ENCODE measurements around the gene IPCEF1. TPM values are rescaled to one million over a fixed set of nuclear protein-coding genes. Genes with fewer than 3 reads are reported as not detected.

IPCEF1 gene
- total RNA-seq, 4 donors from 2014 or later = 0.37 to 8.7 (median 3.8) TPM

GRCh38 chr6:154395316-154395715 is 38.7 kb upstream of the IPCEF1 start:
- intact Hi-C loops (cut with DNase I; ENCODE audit: low total_unique reads) = no loop called here
- no peak for DNase-seq
- H3K36me3 ChIP-seq = no peaks in the 10 kb centered on the region
- TF ChIP-seq POLR2A (IDR thresholded peaks at IDR 0.05) (no peak), CTCF (IDR thresholded peaks at IDR 0.05) (no peak), EP300 (IDR thresholded peaks at IDR 0.05; ENCODE audit: low read depth) (no peak), POLR2AphosphoS5 (IDR thresholded peaks at IDR 0.05) (no peak)
- H3K9me3 ChIP-seq = no peaks in the 10 kb centered on the region
- no peak overlapping the region for H3K27ac ChIP-seq
- H3K27me3 ChIP-seq = no peaks in the 10 kb centered on the region
- no peaks in the 10 kb centered on the region for H3K4me1 ChIP-seq
- in situ Hi-C loops (cut with MboI; ENCODE audit: low pct_ligation_motif_present in 1 of 4, low pct_unique_long_range_greater_than_20kb in 1 of 4, low sequenced_read_pairs in 3 of 4) = no loop called here
- H3K4me3 ChIP-seq = no peak overlapping the region

- in situ Hi-C loops (cut with MboI; ENCODE audit: low pct_ligation_motif_present in 1 of 4, low pct_unique_long_range_greater_than_20kb in 1 of 4, low sequenced_read_pairs in 3 of 4) (no loop called here), intact Hi-C loops (cut with DNase I; ENCODE audit: low total_unique reads) (no loop called here)
- Histone ChIP-seq H3K36me3 (no peaks in the 10 kb centered on the region), H3K4me1 (no peaks in the 10 kb centered on the region), H3K27me3 (no peaks in the 10 kb centered on the region), H3K27ac (no peak overlapping the region), H3K9me3 (no peaks in the 10 kb centered on the region), H3K4me3 (no peak overlapping the region)
- no peak for DNase-seq
- WGBS, 2 donors (ENCODE audit: low coverage in 1 of 2) = 68 to 75% methylated on average over 3 of the region's 3 CpGs
- no peak for TF ChIP-seq CTCF (IDR thresholded peaks at IDR 0.05)
- TF ChIP-seq POLR2AphosphoS5 (IDR thresholded peaks at IDR 0.05) = no peak
- no peak for TF ChIP-seq EP300 (IDR thresholded peaks at IDR 0.05; ENCODE audit: low read depth)
- TF ChIP-seq POLR2A (IDR thresholded peaks at IDR 0.05) = no peak
Measured at GRCh38 chr6:154394571-154394970, 38.0 kb upstream of the IPCEF1 start.

DNA sequence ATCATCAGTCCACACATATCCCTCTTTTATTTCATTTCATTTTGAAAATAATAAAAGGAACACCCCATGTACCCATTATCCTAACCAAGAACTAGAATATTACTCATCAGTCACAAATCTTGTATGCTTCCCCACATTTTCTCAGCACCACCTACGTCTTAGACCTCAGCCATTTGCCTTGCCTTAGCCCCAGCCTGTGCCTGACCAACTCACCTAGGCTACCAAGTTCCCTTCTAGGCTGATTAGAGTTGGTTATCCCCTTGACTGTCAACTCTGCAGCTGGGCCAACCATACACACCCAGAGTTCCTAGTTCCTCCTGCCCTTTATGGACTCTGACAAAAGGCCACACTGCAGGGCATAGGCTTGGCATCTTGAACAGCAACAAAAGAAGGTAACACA is 33.4 kb upstream of the IPCEF1 start:
- no peaks in the 10 kb centered on the region for H3K9me3 ChIP-seq
- WGBS, 2 donors (ENCODE audit: low coverage in 1 of 2) = 67 to 79% methylated on average over 1 of the region's 1 CpG
- no peak overlapping the region for H3K4me3 ChIP-seq
- H3K27me3 ChIP-seq = no peaks in the 10 kb centered on the region
- intact Hi-C loops (cut with DNase I; ENCODE audit: low total_unique reads) = no loop called here
- no peaks in the 10 kb centered on the region for H3K36me3 ChIP-seq
- H3K27ac ChIP-seq = no peak overlapping the region
- in situ Hi-C loops (cut with MboI; ENCODE audit: low pct_ligation_motif_present in 1 of 4, low pct_unique_long_range_greater_than_20kb in 1 of 4, low sequenced_read_pairs in 3 of 4) = no loop called here
- TF ChIP-seq POLR2AphosphoS5 (IDR thresholded peaks at IDR 0.05) = no peak
- TF ChIP-seq POLR2A (IDR thresholded peaks at IDR 0.05) = no peak
- TF ChIP-seq CTCF (IDR thresholded peaks at IDR 0.05) = no peak
- TF ChIP-seq EP300 (IDR thresholded peaks at IDR 0.05; ENCODE audit: low read depth) = no peak
- H3K4me1 ChIP-seq = no peaks in the 10 kb centered on the region
- DNase-seq = no peak

GRCh38 chr6:154388803-154389202 is 32.2 kb upstream of the IPCEF1 start:
- Histone ChIP-seq H3K4me1 (peaks cover 0 to 4% (median 0%) of the 10 kb centered on the region in 4 donors), H3K4me3 (no peak overlapping the region), H3K27me3 (no peaks in the 10 kb centered on the region), H3K27ac (no peak overlapping the region), H3K36me3 (no peaks in the 10 kb centered on the region), H3K9me3 (no peaks in the 10 kb centered on the region)
- WGBS, 2 donors (ENCODE audit: low coverage in 1 of 2) = 88 to 94% methylated on average over 3 of the region's 3 CpGs
- intact Hi-C loops (cut with DNase I; ENCODE audit: low total_unique reads) (no loop called here), in situ Hi-C loops (cut with MboI; ENCODE audit: low pct_ligation_motif_present in 1 of 4, low pct_unique_long_range_greater_than_20kb in 1 of 4, low sequenced_read_pairs in 3 of 4) (no loop called here)
- no peak for DNase-seq
- TF ChIP-seq POLR2A (IDR thresholded peaks at IDR 0.05) = no peak
- no peak for TF ChIP-seq CTCF (IDR thresholded peaks at IDR 0.05)
- no peak for TF ChIP-seq EP300 (IDR thresholded peaks at IDR 0.05; ENCODE audit: low read depth)
- no peak for TF ChIP-seq POLR2AphosphoS5 (IDR thresholded peaks at IDR 0.05)

All from transverse colon (tissue), 4 donors.